ENCODE measurements around the gene HLA-G. TPM values are rescaled to one million over a fixed set of nuclear protein-coding genes. Genes with fewer than 3 reads are reported as not detected.
"Not testable (repeated sequence)": the region's sequence is repeated elsewhere in the genome, so short reads cannot be mapped to it uniquely, and the experiment has no call there.

Gene HLA-G
- total RNA-seq: not detected

DNA sequence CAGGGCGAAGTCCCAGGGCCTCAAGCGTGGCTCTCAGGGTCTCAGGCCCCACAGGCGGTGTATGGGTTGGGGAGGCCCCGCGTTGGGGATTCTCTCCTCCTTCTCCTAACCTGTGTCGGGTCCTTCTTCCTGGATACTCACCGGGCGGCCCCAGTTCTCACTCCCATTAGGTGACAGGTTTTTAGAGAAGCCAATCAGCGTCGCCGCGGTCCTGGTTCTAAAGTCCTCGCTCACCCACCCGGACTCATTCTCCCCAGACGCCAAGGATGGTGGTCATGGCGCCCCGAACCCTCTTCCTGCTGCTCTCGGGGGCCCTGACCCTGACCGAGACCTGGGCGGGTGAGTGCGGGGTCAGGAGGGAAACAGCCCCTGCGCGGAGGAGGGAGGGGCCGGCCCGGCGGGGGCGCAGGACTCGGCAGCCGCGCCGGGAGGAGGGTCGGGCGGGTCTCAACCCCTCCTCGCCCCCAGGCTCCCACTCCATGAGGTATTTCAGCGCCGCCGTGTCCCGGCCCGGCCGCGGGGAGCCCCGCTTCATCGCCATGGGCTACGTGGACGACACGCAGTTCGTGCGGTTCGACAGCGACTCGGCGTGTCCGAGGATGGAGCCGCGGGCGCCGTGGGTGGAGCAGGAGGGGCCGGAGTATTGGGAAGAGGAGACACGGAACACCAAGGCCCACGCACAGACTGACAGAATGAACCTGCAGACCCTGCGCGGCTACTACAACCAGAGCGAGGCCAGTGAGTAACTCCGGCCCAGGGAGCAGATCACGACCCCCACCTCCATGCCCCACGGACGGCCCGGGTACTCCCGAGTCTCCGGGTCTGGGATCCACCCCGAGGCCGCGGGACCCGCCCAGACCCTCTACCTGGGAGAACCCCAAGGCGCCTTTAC lies at the start of gene HLA-G:
TSS of gene HLA-G (plus strand) at position 247 of the 892 bp plus-strand sequence. CDS start at position 267, 20 bp downstream.
- Histone ChIP-seq H3K9me3 (no peaks in the 10 kb centered on the region), H3K4me3 (peak within 1 kb of the TSS in 1 of 2 donors; percentile 35), H3K27ac (no peak within 1 kb of the TSS), H3K4me1 (peaks cover 0 to 13% (median 9%) of the 10 kb centered on the region in 3 donors), H3K27me3 (peaks cover 58% of the 10 kb centered on the region), H3K36me3 (no peaks in the 10 kb centered on the region)
- no peak for ATAC-seq
- TF ChIP-seq POLR2A (IDR thresholded peaks at IDR 0.05) (no peak), EP300 (IDR thresholded peaks at IDR 0.05) (no peak), POLR2AphosphoS5 (IDR thresholded peaks at IDR 0.05) (no peak)
- TF ChIP-seq, protein P1, sequence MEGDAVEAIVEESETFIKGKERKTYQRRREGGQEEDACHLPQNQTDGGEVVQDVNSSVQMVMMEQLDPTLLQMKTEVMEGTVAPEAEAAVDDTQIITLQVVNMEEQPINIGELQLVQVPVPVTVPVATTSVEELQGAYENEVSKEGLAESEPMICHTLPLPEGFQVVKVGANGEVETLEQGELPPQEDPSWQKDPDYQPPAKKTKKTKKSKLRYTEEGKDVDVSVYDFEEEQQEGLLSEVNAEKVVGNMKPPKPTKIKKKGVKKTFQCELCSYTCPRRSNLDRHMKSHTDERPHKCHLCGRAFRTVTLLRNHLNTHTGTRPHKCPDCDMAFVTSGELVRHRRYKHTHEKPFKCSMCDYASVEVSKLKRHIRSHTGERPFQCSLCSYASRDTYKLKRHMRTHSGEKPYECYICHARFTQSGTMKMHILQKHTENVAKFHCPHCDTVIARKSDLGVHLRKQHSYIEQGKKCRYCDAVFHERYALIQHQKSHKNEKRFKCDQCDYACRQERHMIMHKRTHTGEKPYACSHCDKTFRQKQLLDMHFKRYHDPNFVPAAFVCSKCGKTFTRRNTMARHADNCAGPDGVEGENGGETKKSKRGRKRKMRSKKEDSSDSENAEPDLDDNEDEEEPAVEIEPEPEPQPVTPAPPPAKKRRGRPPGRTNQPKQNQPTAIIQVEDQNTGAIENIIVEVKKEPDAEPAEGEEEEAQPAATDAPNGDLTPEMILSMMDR (IDR thresholded peaks at IDR 0.05): no peak
- WGBS, 2 donors (ENCODE audit: low coverage in 1 of 2): 22 to 27% methylated on average over 7 to 12 of the region's 75 CpGs

GRCh38 chr6:29780019-29780698 lies 47.5 kb upstream of the HLA-G start:
- not testable (repeated sequence) for H3K4me1 ChIP-seq, H3K27ac ChIP-seq, H3K36me3 ChIP-seq, H3K4me3 ChIP-seq, H3K9me3 ChIP-seq, ATAC-seq
- WGBS, 2 donors (ENCODE audit: low coverage in 1 of 2): no CpG with 5 or more reads among the region's 13 CpGs
- peaks cover 28% of the 10 kb centered on the region for H3K27me3 ChIP-seq

DNA sequence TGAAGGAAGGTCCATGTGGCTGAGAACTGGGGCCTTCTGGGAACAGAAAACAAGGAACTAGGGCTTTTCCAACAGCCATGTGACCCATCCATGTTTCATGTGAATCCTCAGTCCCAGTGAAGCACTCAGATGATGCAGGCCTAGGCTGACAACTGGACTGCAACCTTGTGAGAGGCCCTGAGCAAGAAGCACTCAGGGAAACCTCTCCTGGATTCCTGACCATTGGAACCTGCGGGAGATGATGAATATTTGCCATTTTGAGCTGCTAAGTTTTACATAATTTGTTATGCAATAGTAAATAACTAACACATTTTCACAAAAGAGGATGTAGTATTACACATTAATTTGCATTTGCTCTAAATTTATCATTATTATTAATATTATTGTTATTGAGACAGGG lies 38.4 kb upstream of the HLA-G start:
- 90 to 92% methylated on average over 1 of the region's 1 CpG for WGBS, 2 donors (ENCODE audit: low coverage in 1 of 2)
- Histone ChIP-seq H3K4me1 (peaks cover 0 to 20% (median 0%) of the 10 kb centered on the region in 3 donors), H3K4me3 (no peak overlapping the region), H3K27ac (no peak overlapping the region), H3K9me3 (peaks cover 0 to 5% (median 0%) of the 10 kb centered on the region in 3 donors), H3K27me3 (peaks cover 28% of the 10 kb centered on the region), H3K36me3 (no peaks in the 10 kb centered on the region)
- no peak for ATAC-seq
- TF ChIP-seq EP300 (IDR thresholded peaks at IDR 0.05) (no peak), POLR2A (IDR thresholded peaks at IDR 0.05) (no peak), POLR2AphosphoS5 (IDR thresholded peaks at IDR 0.05) (no peak)
- TF ChIP-seq, protein P1 (IDR thresholded peaks at IDR 0.05): no peak

DNA sequence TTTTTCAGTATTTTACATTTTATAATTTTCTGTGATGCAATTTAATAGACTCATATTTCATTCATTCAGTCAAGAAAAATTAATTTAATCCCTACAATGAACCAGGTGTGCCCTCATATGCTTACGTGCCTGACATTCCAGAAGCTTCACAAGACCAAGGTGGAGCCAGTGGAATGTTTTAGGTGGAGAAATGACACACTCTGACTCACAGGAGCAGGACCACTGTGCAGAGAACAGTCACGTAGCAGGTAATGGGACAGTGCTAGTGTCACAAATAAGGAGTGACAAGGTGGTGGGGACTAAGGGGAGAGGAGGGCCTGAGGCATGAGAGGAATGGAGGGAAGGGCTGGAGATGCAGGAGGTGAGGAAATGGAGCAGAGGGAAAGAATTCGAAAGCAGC lies 37.0 kb upstream of the HLA-G start:
- ATAC-seq: no peak

DNA sequence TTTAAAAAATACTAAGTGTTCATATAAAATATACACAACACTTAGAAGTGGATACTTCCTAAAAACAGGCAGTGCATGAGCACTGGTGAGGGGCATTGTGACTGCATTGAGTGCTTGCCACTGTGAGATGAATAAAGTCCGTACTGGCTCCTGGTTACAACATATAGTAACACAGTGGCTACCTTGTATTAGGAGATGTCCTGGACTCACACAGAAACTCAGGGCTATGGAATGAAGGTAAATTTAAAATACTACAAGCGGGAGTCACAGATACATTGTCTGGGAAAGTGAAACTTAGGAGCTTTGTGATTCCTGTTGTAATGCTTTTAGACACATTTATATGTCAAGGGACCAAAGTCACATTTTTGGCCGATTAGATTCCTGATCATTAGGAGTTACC lies 36.5 kb upstream of the HLA-G start:
- peaks cover 40% of the 10 kb centered on the region for H3K27me3 ChIP-seq
- no peak overlapping the region for H3K4me3 ChIP-seq
- 40 to 57% methylated on average over 1 to 3 of the region's 3 CpGs for WGBS, 2 donors (ENCODE audit: low coverage in 1 of 2)
- TF ChIP-seq, protein P1 (IDR thresholded peaks at IDR 0.05): no peak
- TF ChIP-seq POLR2A (IDR thresholded peaks at IDR 0.05) (no peak), POLR2AphosphoS5 (IDR thresholded peaks at IDR 0.05) (no peak), EP300 (IDR thresholded peaks at IDR 0.05) (no peak)
- peaks cover 0 to 20% (median 0%) of the 10 kb centered on the region in 3 donors for H3K4me1 ChIP-seq
- H3K27ac ChIP-seq: no peak overlapping the region
- ATAC-seq: no peak
- H3K36me3 ChIP-seq: no peaks in the 10 kb centered on the region
- no peaks in the 10 kb centered on the region for H3K9me3 ChIP-seq

More for the DNA sequence above, 37.0 kb upstream of the HLA-G start:
- Histone ChIP-seq H3K4me3 (no peak overlapping the region), H3K4me1 (peaks cover 0 to 20% (median 0%) of the 10 kb centered on the region in 3 donors), H3K27ac (no peak overlapping the region), H3K9me3 (no peaks in the 10 kb centered on the region), H3K36me3 (no peaks in the 10 kb centered on the region), H3K27me3 (peaks cover 35% of the 10 kb centered on the region)
- TF ChIP-seq EP300 (IDR thresholded peaks at IDR 0.05): no peak
- TF ChIP-seq POLR2AphosphoS5 (IDR thresholded peaks at IDR 0.05): no peak
- WGBS, 2 donors (ENCODE audit: low coverage in 1 of 2): 63 to 75% methylated on average over 2 to 3 of the region's 3 CpGs
